GM13977 (cell line): ENCODE data around the gene MCOLN2.
"Not testable (repeated sequence)": the region's sequence is repeated elsewhere in the genome, so short reads cannot be mapped to it uniquely, and the experiment has no call there.

Experiments
- DNase-seq: peaks from one replicate; pipeline ENCODE4 v3.0.0; 2012; ENCODE audit warnings: low spot score
- in situ Hi-C: fragments of 300-500 bp; cut with MboI; formaldehyde crosslinking; loops from one replicate; pipeline ENCODE4 v1.12.0; 2022; ENCODE audit warnings: low sequenced_read_pairs, low pct_unique_long_range_greater_than_20kb, mixed read lengths, inconsistent platforms; ENCODE audit not compliant: unreplicated experiment
- TF ChIP-seq, protein P1 (sequence below): IDR thresholded peaks from 2 replicates; pipeline ENCODE4 v1.5.1; 2012; ENCODE audit warnings: mild to moderate bottlenecking, control low read depth; ENCODE audit not compliant: insufficient read depth; ENCODE audit errors: extremely low read depth, missing control alignments

The MCOLN2 gene

DNA sequence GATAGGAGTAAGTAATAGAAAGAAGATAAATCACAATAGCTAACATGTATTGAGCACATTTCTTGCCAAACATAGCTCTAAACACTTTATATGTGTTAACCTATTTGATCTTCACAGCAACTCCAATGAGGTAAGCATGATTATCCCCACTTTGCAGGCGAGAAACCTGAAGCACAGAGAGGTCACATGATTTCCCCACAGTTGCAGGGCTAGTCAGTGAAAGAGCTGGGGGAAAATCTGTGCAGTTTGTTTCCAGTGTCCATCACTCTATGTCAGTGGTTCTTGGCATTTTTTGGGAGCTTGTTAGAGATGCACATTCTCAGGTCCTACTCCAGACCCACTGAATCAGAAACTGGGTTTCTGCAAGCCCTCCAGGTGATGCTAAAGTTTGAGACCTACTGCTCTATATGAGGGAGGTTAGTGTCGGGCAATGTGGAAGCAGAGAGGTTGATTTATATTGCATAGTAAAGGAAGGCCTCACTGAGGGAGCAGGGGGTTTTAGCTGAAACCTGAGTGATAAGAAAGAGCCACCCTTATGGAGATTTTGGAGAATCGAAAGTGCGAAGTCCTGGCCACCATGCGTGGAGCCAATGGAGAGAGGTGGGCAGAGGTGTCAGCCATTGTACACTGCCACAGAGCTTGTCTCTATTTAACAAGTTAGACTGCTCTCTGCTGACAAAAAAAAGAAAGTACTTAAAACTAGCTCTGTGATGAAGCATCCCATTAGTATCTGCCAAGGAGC, 30.5 kb upstream of the MCOLN2 start:
- peak; percentile 20 for DNase-seq
- in situ Hi-C loops = no loop called here

DNA sequence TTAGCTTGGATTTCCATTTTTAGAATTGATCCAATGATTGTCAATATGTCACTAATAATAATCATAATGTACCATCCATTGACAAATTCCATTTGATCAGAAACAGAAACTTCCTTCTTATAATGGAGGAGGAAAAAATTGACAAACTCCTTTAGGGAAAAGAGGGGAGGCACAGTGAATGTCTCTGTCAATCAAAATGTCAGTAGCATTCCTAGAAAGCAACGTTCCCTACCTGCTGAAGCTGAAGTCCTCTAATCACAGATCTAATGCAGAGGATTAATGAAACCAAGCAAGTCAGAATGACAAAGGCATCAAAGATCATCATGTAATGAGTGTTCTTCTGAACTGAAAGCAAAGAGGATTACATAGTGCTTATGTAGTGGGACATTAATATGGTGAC, 29.0 kb upstream of the MCOLN2 start:
- TF ChIP-seq, protein P1, sequence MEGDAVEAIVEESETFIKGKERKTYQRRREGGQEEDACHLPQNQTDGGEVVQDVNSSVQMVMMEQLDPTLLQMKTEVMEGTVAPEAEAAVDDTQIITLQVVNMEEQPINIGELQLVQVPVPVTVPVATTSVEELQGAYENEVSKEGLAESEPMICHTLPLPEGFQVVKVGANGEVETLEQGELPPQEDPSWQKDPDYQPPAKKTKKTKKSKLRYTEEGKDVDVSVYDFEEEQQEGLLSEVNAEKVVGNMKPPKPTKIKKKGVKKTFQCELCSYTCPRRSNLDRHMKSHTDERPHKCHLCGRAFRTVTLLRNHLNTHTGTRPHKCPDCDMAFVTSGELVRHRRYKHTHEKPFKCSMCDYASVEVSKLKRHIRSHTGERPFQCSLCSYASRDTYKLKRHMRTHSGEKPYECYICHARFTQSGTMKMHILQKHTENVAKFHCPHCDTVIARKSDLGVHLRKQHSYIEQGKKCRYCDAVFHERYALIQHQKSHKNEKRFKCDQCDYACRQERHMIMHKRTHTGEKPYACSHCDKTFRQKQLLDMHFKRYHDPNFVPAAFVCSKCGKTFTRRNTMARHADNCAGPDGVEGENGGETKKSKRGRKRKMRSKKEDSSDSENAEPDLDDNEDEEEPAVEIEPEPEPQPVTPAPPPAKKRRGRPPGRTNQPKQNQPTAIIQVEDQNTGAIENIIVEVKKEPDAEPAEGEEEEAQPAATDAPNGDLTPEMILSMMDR = no peak
- in situ Hi-C loops = no loop called here
- DNase-seq = no peak

More for the DNA sequence above, 30.5 kb upstream of the MCOLN2 start:
- TF ChIP-seq, protein P1 = peak; percentile 40

DNA sequence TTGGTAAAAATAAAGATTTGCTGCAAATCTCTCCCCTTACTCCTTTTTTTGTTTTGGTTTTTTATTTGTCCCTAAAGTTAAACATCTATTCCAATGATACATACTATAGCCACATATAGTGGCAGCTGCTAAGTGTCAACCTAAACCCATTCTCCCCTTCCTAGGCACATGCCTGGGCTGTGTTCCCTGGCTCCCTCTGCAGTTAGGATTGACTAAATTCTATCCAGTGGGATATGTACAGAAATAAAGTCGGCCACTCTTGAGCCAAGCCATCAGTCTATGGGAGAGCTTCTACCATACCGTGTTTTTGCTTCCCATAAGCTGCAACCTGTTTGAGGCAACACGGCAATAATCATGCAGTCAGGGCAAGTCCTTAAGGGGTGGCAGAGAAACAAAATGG, 27.8 kb upstream of the MCOLN2 start:
- DNase-seq = no peak
- in situ Hi-C loops = no loop called here
- TF ChIP-seq, protein P1 = no peak

DNA sequence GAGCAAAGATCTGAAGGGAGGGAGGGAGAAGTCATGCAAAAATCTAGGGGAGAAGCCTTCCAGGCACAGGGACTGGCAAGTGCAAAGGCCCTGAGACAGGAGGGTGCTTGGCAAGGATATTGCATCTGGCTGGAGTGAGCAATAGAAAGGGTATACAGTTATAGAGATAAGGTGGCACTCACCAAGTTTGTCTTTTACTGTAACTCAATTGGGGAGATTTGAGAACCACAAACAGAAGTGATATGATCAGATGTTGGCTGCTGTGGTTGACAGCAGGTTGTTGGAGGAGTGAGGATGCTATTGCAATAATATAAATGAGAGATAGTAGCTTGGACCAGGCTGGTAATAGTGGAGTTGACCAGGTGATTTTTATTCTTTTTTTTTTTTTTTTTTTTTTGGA, 25.8 kb upstream of the MCOLN2 start:
- DNase-seq = no peak
- in situ Hi-C loops = no loop called here
- TF ChIP-seq, protein P1 = no peak

DNA sequence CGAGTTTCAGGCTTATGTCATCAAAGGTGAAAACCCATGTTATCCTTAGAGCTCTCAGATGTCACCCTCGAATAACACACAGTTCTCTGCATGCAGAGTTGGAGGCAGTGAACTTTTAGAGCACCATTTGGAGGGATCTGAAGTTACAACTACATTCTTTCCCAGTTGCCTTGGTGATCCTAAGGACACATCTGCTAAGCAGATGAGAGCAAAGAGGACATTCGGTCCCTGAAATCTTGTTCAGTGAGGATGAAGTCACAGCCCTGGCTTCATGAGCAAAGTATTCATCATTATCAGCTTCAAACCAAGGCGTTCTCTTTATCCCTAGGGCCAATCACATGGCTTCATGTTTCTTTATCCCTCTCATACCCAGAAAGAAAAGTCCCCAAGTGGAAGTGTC, 23.1 kb upstream of the MCOLN2 start:
- TF ChIP-seq, protein P1 = no peak
- DNase-seq = no peak
- in situ Hi-C loops = no loop called here

DNA sequence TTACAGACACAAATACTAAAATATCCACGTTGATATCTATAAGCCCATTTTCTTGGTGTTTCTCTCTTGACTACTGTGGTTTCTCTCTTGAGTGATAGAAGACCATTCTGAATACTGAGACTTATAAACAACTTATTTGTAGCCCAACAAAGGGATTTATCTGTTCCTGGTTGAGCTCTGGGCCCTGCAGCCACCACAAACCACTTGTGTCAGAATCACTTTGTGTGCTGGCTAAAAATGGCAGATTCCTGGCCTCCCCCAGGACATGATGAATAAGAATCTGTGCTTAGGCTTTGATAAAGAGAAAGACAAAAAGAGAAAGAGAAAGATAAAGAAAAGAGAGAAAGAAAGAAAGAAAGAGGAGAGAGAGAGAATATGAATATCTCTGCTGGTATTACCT, 18.9 kb upstream of the MCOLN2 start:
- TF ChIP-seq, protein P1 = no peak
- DNase-seq = no peak
- in situ Hi-C loops = no loop called here

DNA sequence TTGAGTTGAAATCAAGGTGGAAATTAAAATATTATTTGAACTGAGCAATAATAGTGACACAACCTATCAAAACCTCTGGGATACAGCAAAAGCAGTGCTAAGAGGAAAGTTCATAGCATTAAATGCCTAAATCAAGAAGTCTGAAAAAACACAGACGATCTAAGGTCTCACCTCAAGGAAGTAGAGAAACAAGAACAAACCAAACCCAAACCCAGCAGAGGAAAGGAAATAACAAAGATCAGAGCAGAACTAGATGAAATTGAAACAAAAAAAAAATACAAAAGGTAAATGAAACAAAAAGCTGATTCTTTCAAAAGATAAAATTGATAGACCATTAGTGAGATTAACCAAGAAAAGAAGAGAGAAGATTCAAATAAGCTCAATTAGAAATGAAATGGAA, 8.7 kb upstream of the MCOLN2 start:
- DNase-seq, in situ Hi-C loops: not testable (repeated sequence)
